ENCODE data around the gene UMODL1. TPM values are rescaled to one million over a fixed set of nuclear protein-coding genes. Genes with fewer than 3 reads are reported as not detected.

The UMODL1 gene
- total RNA-seq, 4 donors from 2014 or later: 0.15 to 0.21 TPM; not detected in 2

DNA sequence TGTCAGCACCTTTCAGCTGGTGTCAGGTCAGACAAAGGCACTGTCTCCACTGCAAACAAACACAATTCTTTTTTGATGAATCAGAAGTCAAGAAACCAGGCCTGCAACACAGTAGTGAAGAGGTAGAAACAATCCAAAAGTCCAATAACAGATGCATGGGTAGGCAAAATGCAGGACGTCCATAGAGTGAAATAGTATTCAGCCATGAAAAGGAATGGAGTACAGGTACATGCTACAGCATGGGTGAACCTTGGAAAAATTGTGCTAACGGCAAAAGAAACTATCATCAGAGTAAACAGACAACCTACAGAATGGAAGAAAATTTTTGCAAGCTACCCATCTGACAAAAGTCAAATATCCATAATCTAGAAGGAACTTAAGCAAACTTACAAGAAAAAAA lies 34.8 kb upstream of the UMODL1 start:
- H3K4me1 ChIP-seq: peaks cover 19% of the 10 kb centered on the region
- no peaks in the 10 kb centered on the region for H3K36me3 ChIP-seq
- no peaks in the 10 kb centered on the region for H3K9me3 ChIP-seq
- H3K27me3 ChIP-seq: no peaks in the 10 kb centered on the region
- WGBS: 90% methylated on average over 2 of the region's 2 CpGs
- DNase-seq (ENCODE audit: low spot score in 2 of 2): no peak
- TF ChIP-seq EP300 (IDR thresholded peaks at IDR 0.05) (no peak), POLR2A (IDR thresholded peaks at IDR 0.05) (no peak), POLR2AphosphoS5 (IDR thresholded peaks at IDR 0.05) (no peak)
- TF ChIP-seq, protein P1, sequence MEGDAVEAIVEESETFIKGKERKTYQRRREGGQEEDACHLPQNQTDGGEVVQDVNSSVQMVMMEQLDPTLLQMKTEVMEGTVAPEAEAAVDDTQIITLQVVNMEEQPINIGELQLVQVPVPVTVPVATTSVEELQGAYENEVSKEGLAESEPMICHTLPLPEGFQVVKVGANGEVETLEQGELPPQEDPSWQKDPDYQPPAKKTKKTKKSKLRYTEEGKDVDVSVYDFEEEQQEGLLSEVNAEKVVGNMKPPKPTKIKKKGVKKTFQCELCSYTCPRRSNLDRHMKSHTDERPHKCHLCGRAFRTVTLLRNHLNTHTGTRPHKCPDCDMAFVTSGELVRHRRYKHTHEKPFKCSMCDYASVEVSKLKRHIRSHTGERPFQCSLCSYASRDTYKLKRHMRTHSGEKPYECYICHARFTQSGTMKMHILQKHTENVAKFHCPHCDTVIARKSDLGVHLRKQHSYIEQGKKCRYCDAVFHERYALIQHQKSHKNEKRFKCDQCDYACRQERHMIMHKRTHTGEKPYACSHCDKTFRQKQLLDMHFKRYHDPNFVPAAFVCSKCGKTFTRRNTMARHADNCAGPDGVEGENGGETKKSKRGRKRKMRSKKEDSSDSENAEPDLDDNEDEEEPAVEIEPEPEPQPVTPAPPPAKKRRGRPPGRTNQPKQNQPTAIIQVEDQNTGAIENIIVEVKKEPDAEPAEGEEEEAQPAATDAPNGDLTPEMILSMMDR (IDR thresholded peaks at IDR 0.05): no peak
- H3K4me3 ChIP-seq: no peak overlapping the region
- no peak overlapping the region for H3K27ac ChIP-seq

DNA sequence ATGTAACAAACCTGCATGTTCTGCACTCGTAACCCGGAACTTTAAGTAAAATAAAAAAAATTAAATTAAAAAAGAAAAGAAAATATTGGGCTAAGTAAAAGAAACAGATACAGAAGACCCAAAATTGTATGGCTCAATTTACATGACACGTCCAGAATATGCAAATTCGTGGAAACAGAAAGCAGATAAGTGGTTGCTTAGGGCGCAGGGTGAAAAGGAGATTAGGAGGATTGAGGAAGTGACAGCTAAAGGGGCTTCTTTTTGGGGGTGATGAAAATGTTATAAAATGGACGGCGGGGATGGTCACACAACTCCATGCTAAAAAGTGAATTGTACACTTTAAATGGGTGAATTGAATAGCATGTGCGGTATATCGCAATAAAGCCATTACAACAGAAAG lies 33.6 kb upstream of the UMODL1 start:
- Histone ChIP-seq H3K9me3 (no peaks in the 10 kb centered on the region), H3K27ac (no peak overlapping the region), H3K4me3 (no peak overlapping the region), H3K27me3 (no peaks in the 10 kb centered on the region), H3K36me3 (no peaks in the 10 kb centered on the region), H3K4me1 (peaks cover 23% of the 10 kb centered on the region)
- WGBS: 94% methylated on average over 9 of the region's 9 CpGs
- no peak for DNase-seq (ENCODE audit: low spot score in 2 of 2)
- TF ChIP-seq, protein P1 (IDR thresholded peaks at IDR 0.05): no peak
- TF ChIP-seq POLR2A (IDR thresholded peaks at IDR 0.05) (no peak), POLR2AphosphoS5 (IDR thresholded peaks at IDR 0.05) (no peak), EP300 (IDR thresholded peaks at IDR 0.05) (no peak)

DNA sequence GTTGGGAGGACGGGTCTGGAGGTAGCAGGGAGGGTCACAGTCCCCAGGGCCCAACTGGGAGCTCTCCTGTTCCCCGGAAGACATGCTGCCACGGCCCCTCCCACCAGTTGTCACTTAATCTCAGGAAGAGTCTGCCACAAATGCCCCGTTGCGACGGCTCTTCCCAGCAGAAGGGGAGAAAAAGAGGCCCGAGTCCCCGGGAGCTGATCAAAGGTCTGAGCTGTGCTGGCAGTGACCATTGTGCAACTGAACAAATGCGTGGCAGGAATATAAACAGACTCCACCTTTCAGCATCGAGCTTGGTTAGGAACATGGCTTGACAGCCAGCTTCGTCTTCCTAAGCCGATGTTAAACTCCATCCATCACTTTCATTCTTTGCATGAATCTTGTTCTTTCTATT lies 33.2 kb upstream of the UMODL1 start:
- H3K36me3 ChIP-seq: no peaks in the 10 kb centered on the region
- DNase-seq (ENCODE audit: low spot score in 2 of 2): no peak
- TF ChIP-seq POLR2A (IDR thresholded peaks at IDR 0.05) (no peak), POLR2AphosphoS5 (IDR thresholded peaks at IDR 0.05) (no peak), EP300 (IDR thresholded peaks at IDR 0.05) (no peak)
- TF ChIP-seq, protein P1 (IDR thresholded peaks at IDR 0.05): no peak
- peaks cover 27% of the 10 kb centered on the region for H3K4me1 ChIP-seq
- no peak overlapping the region for H3K27ac ChIP-seq
- no peaks in the 10 kb centered on the region for H3K9me3 ChIP-seq
- H3K27me3 ChIP-seq: no peaks in the 10 kb centered on the region
- WGBS: 76% methylated on average over 12 of the region's 12 CpGs
- H3K4me3 ChIP-seq: no peak overlapping the region

DNA sequence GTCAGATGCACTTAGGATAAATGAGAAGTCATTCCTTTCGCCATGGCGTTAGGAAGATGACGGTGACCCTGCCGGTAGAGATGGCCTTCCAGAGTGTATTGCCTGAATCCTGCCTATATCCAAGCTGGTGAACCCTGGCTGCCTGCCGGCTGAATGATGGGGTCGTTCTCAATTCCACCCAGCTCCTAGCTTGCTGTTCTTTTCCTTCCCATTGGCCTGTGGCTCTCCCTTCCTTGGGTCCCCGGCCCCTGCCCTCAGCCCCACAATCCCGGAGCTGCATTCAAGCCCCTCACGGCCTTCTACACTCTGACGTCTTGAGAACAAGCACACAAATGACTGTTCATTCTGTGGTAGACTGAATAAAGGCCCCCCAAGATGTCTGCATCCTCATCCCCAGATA lies 32.7 kb upstream of the UMODL1 start:
- WGBS: 95% methylated on average over 10 of the region's 10 CpGs
- H3K4me1 ChIP-seq: peaks cover 30% of the 10 kb centered on the region
- no peaks in the 10 kb centered on the region for H3K27me3 ChIP-seq
- H3K36me3 ChIP-seq: no peaks in the 10 kb centered on the region
- H3K9me3 ChIP-seq: no peaks in the 10 kb centered on the region
- no peak overlapping the region for H3K4me3 ChIP-seq
- H3K27ac ChIP-seq: no peak overlapping the region
- TF ChIP-seq, protein P1 (IDR thresholded peaks at IDR 0.05): no peak
- no peak for TF ChIP-seq EP300 (IDR thresholded peaks at IDR 0.05)
- TF ChIP-seq POLR2AphosphoS5 (IDR thresholded peaks at IDR 0.05): no peak
- no peak for TF ChIP-seq POLR2A (IDR thresholded peaks at IDR 0.05)
- no peak for DNase-seq (ENCODE audit: low spot score in 2 of 2)

DNA sequence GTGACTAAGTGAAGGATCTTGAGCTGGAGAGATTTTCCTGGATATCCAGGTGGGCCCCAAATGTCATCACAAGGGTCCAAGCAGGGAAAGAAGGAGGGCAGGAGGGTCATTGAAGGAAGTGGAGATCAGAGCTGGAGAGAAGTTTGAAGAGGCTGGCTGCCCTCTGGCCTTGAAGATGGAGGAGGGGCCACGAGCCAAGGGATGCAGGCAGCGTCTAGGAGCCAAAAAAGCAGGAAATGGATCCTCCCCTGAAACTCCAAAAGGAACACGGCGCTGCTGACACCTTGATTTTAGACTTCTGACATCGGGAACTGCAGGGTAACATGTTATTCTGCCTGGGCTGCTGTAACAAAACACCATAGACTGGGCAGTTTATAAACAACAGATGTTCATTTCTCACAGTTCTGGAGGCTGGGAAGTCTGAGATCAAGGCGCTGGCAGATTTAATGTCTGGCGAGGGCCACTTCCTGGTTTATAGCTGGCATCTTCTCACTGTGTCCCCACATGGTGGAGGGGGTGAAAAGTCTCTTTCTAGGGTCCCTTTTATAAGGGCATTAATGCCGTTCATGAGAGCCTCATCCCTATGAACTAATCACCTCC lies 32.2 kb upstream of the UMODL1 start:
- TF ChIP-seq POLR2AphosphoS5 (IDR thresholded peaks at IDR 0.05) (no peak), EP300 (IDR thresholded peaks at IDR 0.05) (no peak), POLR2A (IDR thresholded peaks at IDR 0.05) (no peak)
- TF ChIP-seq, protein P1 (IDR thresholded peaks at IDR 0.05): no peak
- DNase-seq (ENCODE audit: low spot score in 2 of 2): no peak
- Histone ChIP-seq H3K9me3 (no peaks in the 10 kb centered on the region), H3K36me3 (no peaks in the 10 kb centered on the region), H3K27me3 (no peaks in the 10 kb centered on the region), H3K4me3 (no peak overlapping the region), H3K4me1 (peaks cover 30% of the 10 kb centered on the region), H3K27ac (no peak overlapping the region)
- WGBS: 66% methylated on average over 8 of the region's 8 CpGs

All from suprapubic skin (tissue), 4 donors.